GM10248 (cell line): ENCODE measurements around the gene STXBP4.

Experiments used
- CTCF ChIA-PET: fragments of 300-600 bp; sonication (Branson Sonifier 250); formaldehyde crosslinking; extraction: SDS; loops from one replicate; lab custom pipeline; 2021; ENCODE audit warnings: antibody characterized with exemption; lab: Yijun Ruan, JAX
- POLR2A ChIA-PET: fragments of 350-650 bp; sonication (Branson Sonifier 250); formaldehyde crosslinking; extraction: SDS; loops from one replicate; lab custom pipeline; 2020; ENCODE audit warnings: antibody characterized with exemption; lab: Yijun Ruan, JAX
- DNase-seq: peaks from one replicate; pipeline ENCODE4 v3.0.0; 2012; ENCODE audit errors: extremely low spot score
- CTCF ChIP-seq: IDR thresholded peaks from 2 replicates; pipeline ENCODE4 v1.5.1; 2012; ENCODE audit warnings: mild to moderate bottlenecking, low read depth; ENCODE audit errors: extremely low read depth, missing control alignments, control extremely low read depth

The STXBP4 gene

GRCh38 chr17:54976316-54976715 is 7.8 kb downstream of the STXBP4 start:
- TF ChIP-seq CTCF, result no peak
- no peak for DNase-seq
- ChIA-PET POLR2A (no interaction called here), CTCF (interaction anchor here (1.2 kb wide), 1 partner anchor 12 kb away, joined by 3 read pairs; no protein-coding TSS in a partner anchor)

DNA sequence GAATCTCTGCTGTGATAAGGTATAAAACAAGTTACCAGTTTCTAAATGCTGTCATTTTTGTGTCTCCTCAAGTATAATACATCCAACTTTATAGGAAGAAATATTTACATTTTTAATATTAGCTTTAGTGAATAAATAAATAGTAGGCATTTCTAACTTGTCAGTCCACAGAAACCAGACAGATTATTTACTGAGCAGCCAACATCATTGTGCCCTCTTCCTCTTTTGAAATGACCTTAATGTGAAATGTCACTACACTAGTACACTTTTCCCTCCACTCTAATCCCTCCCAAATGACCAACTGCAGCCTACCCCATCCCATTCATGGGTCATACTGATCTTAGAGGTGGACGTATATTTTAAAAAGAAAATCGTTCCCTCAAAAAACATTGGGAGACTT is 9.2 kb downstream of the STXBP4 start:
- TF ChIP-seq CTCF, result no peak
- POLR2A ChIA-PET, result no interaction called here
- CTCF ChIA-PET, result no interaction called here
- DNase-seq, result no peak

GRCh38 chr17:54979657-54980056 is 11.1 kb downstream of the STXBP4 start:
- POLR2A ChIA-PET, result no interaction called here
- no peak for TF ChIP-seq CTCF
- no peak for DNase-seq
- CTCF ChIA-PET, result interaction anchor here (0.9 to 2.5 kb wide), 3 partner anchors 10 to 187 kb away, joined by 3 to 18 read pairs (median 4); no protein-coding TSS in a partner anchor

DNA sequence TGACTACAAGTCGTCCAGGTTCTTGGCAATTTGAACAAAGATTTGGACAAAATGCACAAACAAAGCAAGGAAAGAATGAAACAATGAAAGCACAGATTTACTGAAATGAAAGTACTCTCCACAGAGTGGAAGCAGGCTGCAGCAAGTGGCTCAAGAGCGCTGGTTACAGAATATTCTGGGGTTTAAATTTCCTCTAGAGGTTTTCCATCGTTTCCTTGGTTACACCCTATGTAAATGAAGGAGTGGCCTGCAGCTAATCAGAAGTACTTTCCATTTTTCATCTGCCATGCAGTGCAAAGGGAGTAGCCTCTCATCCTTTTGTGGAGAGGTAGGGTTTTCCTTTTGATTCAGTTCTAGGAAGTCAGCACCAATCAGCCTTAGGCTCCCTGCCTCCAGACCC is 11.8 kb downstream of the STXBP4 start:
- POLR2A ChIA-PET, result no interaction called here

DNA sequence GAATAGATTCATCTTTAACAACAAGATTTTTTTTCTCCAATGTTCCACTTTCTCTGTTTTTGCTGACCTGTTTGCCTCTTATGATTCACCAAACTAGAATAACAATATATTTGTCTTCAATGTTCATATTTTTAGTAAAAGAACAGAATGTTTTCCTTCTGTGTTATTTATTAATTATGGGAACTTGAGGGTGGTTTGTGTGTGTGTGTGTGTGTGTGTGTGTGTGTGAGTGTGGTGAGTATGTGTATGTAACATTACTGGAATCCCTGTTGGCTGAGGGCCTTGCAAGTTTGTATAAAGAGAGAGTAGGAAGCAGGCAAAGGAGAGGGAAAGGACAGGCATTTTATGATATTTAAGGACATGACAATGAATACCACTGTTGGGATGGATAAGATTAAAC is 13.8 kb downstream of the STXBP4 start:
- ChIA-PET POLR2A (no interaction called here), CTCF (interaction anchor here (1.1 to 1.6 kb wide), 2 partner anchors 9 to 10 kb away, joined by 3 read pairs; no protein-coding TSS in a partner anchor)
- no peak for DNase-seq
- TF ChIP-seq CTCF, result no peak

More for the DNA sequence above, 11.8 kb downstream of the STXBP4 start:
- TF ChIP-seq CTCF, result no peak
- DNase-seq, result no peak
- CTCF ChIA-PET, result interaction anchor here (2.5 kb wide), 1 partner anchor 13 kb away, joined by 18 read pairs; no protein-coding TSS in a partner anchor

GRCh38 chr17:54983260-54983659 is 14.7 kb downstream of the STXBP4 start:
- ChIA-PET CTCF (interaction anchor here (1.6 kb wide), 1 partner anchor 10 kb away, joined by 3 read pairs; no protein-coding TSS in a partner anchor), POLR2A (no interaction called here)
- no peak for TF ChIP-seq CTCF
- peak; percentile 12 for DNase-seq
